Naive thymus-derived CD8-positive, alpha-beta T cell (primary cell): ENCODE measurements around the gene SYT13. TPM values are rescaled to one million over a fixed set of nuclear protein-coding genes. Genes with fewer than 3 reads are reported as not detected.

Source experiments
- ATAC-seq, 2 donors: fragments of 150-1000 bp; cut with Tn5 transposase in 1 of 2; sonication (Bioruptor Pico), chemical (Tn5 transposase) in 1 of 2; 1 replicate in 1 of 2; 2 replicates in 1 of 2; pipeline ENCODE4 v1.10.0; 2021; ENCODE audit warnings: mild to moderate bottlenecking in 2 of 2, moderate library complexity in 2 of 2
- POLR2A ChIA-PET: fragments of 350-600 bp; sonication (Branson Sonifier 250); formaldehyde crosslinking; loops from one replicate; lab custom pipeline; 2021; ENCODE audit warnings: antibody characterized with exemption; lab: Charles Lee
- DNase-seq, 10 donors: peaks; one replicate each; pipeline versions ENCODE4 v3.0.0 to v3.0.0-alpha.2; 2020 to 2022
- H3K27ac Mint-ChIP-seq, 10 donors: one replicate each; pipeline ENCODE4 v1.8.0; 2020 to 2022; ENCODE audit warnings: mild to moderate bottlenecking in 10 of 10, mixed read lengths in 10 of 10, moderate library complexity in 4 of 10, inconsistent platforms in 1 of 10
- H3K27me3 Mint-ChIP-seq, 5 donors: one replicate each; pipeline ENCODE4 v1.8.0; 2021 to 2022; ENCODE audit warnings: mixed read lengths in 5 of 5
- H3K36me3 Mint-ChIP-seq, 3 donors: one replicate each; pipeline ENCODE4 v1.8.0; 2020 to 2022; ENCODE audit warnings: mixed read lengths in 3 of 3, mild to moderate bottlenecking in 2 of 3, inconsistent platforms in 1 of 3
- H3K4me1 Mint-ChIP-seq, 4 donors: one replicate each; pipeline ENCODE4 v1.8.0; 2021 to 2022; ENCODE audit warnings: mixed read lengths in 4 of 4
- H3K4me3 Mint-ChIP-seq, 10 donors: one replicate each; pipeline ENCODE4 v1.8.0; 2020 to 2022; ENCODE audit warnings: mild to moderate bottlenecking in 10 of 10, mixed read lengths in 10 of 10, moderate library complexity in 6 of 10, inconsistent platforms in 1 of 10
- H3K9me3 Mint-ChIP-seq, 9 donors: one replicate each; pipeline ENCODE4 v1.8.0; 2020 to 2022; ENCODE audit warnings: mixed read lengths in 9 of 9, mild to moderate bottlenecking in 3 of 9, inconsistent platforms in 1 of 9, moderate library complexity in 1 of 9
- polyA plus RNA-seq, 3 donors: library from polyadenylated mRNA; unstranded; fragments of 300-500 nt; fragmentation: Illumina TruSeq; gene quantifications; one replicate each; pipeline ENCODE4 v1.2.3, GENCODE V29; 2021
- total RNA-seq, 8 experiments: library from RNA in 2 of 8; stranded (reverse) in 2 of 8; gene quantifications; one replicate each; pipeline ENCODE4 v1.2.3 and lab custom pipeline; 2021 to 2026

Gene SYT13
- total and polyA plus RNA-seq, 5 experiments from 2014 or later: not detected

DNA sequence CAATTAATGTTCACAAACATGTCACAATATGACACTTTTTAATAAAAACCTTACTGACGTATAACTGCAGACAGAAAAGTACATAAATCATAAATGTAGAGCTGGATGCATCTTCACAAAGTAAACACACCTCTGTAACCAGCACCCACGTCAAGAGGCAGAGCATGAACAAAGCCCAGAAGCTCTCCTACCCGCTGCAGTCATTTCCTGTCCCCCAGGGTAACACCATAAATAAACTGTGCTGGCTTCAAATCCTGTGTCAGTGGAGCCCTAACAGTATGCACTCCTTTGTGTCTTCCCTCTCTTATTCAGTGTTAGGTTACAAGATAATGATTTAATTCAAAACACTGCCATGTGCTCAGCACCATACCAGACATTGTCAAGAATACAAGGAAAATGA is 5.7 kb downstream of the SYT13 start:
- peak; percentile 92 for ATAC-seq
- peaks cover 0 to 13% (median 0%) of the 10 kb centered on the region in 3 donors for H3K36me3 Mint-ChIP-seq
- POLR2A ChIA-PET: no interaction called here
- H3K4me1 Mint-ChIP-seq: peaks cover 0 to 1% (median 0%) of the 10 kb centered on the region in 4 donors
- peak overlapping the region in 5 of 10 donors; percentile 7 to 77 (median 41) for H3K27ac Mint-ChIP-seq
- peaks cover 0 to 14% (median 3%) of the 10 kb centered on the region in 9 donors for H3K9me3 Mint-ChIP-seq
- DNase-seq: peak in 7 of 10 donors; percentile 4 to 68 (median 42)
- H3K27me3 Mint-ChIP-seq: peaks cover 20 to 64% (median 33%) of the 10 kb centered on the region in 5 donors
- no peak overlapping the region for H3K4me3 Mint-ChIP-seq

DNA sequence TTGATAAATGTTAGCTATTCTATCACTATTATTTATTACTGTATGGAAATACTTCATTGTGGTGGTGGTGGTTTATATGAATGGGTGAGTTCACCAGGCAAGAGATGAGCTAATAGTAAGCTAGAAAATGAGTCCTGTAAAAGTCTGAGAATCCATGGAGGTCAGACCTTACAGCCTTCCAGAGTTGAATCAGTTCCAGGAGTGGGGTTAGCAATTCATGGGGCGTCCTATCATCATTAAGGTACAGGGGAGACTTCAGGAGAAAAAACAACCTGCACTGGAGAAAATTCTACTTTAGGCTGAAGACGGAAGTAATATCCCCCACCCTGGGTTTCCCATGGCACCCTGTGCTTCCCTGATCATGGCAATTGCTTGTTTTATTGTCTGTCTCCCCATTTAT is 6.5 kb downstream of the SYT13 start:
- POLR2A ChIA-PET: no interaction called here
- Mint-ChIP-seq H3K27me3 (peaks cover 21 to 65% (median 35%) of the 10 kb centered on the region in 5 donors), H3K9me3 (peaks cover 0 to 14% (median 3%) of the 10 kb centered on the region in 9 donors), H3K36me3 (peaks cover 0 to 13% (median 0%) of the 10 kb centered on the region in 3 donors), H3K27ac (peak overlapping the region in 2 of 10 donors; percentile 39 to 60), H3K4me1 (peaks cover 0 to 1% (median 0%) of the 10 kb centered on the region in 4 donors), H3K4me3 (no peak overlapping the region)
- DNase-seq (no peak), ATAC-seq (no peak)

DNA sequence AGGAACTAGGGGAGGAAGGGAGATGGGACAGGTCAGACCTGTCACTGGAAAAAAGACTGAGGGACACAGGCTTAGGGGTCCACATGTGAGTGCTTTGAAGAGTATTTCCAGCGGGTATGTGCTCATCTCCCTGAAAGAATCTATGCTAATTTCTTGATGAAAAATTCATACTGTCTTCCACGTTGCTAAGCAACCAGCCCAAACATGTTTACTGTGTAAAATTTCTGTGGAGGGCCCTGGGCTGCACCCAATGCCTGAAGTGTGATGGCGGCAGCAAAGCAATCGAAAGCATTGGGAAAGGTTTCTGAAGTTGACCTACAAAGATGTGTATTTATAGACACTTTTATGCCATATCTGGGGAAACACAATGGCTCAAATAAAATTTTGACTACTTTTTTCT is 7.4 kb downstream of the SYT13 start:
- ATAC-seq: peak in 1 of 2 donors; percentile 33
- Mint-ChIP-seq H3K4me1 (peaks cover 0 to 1% (median 0%) of the 10 kb centered on the region in 4 donors), H3K9me3 (peaks cover 0 to 14% (median 3%) of the 10 kb centered on the region in 9 donors), H3K36me3 (peaks cover 0 to 13% (median 0%) of the 10 kb centered on the region in 3 donors), H3K27ac (no peak overlapping the region), H3K27me3 (peaks cover 17 to 62% (median 32%) of the 10 kb centered on the region in 5 donors), H3K4me3 (no peak overlapping the region)
- DNase-seq: peak in 3 of 10 donors; percentile 19 to 30 (median 21)
- POLR2A ChIA-PET: no interaction called here

DNA sequence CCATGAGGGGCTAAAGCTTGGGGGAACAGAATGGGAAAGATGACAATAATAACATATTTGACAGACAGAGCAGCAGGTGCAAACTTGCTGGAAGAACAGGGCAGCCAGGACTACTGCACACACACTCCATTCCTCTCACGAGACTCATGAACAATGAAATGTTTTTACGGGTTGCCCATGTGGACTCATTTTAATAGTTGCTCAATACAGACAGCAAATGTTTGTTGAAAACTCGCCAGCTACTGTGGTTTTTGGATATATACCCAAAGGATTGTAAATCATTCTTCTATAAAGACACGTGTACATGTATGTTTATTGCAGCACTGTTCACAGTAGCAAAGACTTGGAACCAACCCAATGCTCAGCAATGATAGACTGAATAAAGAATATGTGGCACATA is 10.3 kb downstream of the SYT13 start:
- no peak overlapping the region for H3K27ac Mint-ChIP-seq
- H3K27me3 Mint-ChIP-seq: peaks cover 20 to 63% (median 33%) of the 10 kb centered on the region in 5 donors
- POLR2A ChIA-PET: no interaction called here

DNA sequence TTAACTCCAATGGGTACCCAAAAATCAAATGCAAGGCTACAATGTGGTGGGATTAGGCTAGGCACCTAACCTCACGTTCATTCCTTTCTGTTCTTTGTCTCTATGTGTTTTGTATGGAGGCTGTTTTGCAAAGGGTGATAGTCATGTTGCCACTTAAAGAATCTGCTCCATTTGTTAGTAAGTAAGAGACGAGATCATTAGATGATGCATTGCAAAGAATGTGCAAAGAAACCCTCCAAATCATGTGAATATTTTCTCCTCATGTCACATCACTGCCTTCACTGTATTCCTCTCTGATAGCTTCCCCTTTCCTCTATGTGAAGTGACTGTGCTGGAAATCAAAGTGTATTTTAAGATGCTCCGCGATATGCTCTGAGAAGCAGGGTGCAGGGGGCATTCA is 11.9 kb downstream of the SYT13 start:
- H3K4me1 Mint-ChIP-seq: no peaks in the 10 kb centered on the region
- no peak for ATAC-seq
- H3K27ac Mint-ChIP-seq: no peak overlapping the region
- POLR2A ChIA-PET: no interaction called here
- peaks cover 0 to 7% (median 0%) of the 10 kb centered on the region in 3 donors for H3K36me3 Mint-ChIP-seq
- peaks cover 22 to 76% (median 35%) of the 10 kb centered on the region in 5 donors for H3K27me3 Mint-ChIP-seq
- DNase-seq: no peak
- peaks cover 0 to 12% (median 3%) of the 10 kb centered on the region in 9 donors for H3K9me3 Mint-ChIP-seq
- H3K4me3 Mint-ChIP-seq: no peak overlapping the region

More for the DNA sequence above, 10.3 kb downstream of the SYT13 start:
- ATAC-seq (no peak), DNase-seq (no peak)
- peaks cover 0 to 1% (median 0%) of the 10 kb centered on the region in 4 donors for H3K4me1 Mint-ChIP-seq
- peaks cover 0 to 19% (median 0%) of the 10 kb centered on the region in 3 donors for H3K36me3 Mint-ChIP-seq
- H3K4me3 Mint-ChIP-seq: no peak overlapping the region
- peaks cover 0 to 21% (median 6%) of the 10 kb centered on the region in 9 donors for H3K9me3 Mint-ChIP-seq

DNA sequence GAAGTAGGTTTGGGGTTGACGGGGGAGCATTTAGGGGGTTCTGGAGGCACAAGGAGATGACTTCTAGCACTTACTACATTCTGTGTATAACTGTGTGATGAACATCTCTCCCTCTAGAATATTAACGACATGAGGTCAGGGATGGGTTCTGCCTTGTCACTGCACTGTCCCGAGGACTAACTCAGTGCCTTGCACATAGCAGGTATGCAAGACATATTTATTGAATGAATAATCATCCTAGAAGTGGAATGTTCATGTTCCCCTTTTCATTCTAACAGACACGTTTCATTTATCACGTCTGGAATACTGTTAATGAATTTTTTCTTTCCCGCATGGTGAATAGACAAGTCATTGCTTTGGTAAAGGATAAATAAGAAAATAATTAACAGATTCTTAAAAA is 12.6 kb downstream of the SYT13 start:
- POLR2A ChIA-PET: no interaction called here

DNA sequence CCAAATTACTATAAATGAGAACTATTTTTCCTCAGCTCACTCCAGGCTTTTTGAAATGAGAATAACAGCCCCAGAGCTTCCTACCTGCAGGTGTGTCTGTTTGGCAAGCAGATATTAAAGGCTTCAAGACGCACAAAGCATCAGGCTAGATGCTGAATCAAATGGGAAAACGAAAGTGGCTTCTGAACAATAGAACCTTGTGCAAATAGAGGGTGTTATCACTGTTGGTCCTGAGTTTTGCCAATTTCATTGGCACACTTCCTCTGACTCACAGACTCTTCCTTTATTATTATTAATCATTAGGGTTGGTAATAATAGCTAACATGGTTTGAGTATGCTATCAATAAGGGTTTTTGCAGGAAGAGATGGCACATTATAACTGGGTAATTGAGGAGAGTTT is 13.4 kb downstream of the SYT13 start:
- H3K27ac Mint-ChIP-seq: no peak overlapping the region
- POLR2A ChIA-PET: no interaction called here
- peaks cover 21 to 80% (median 40%) of the 10 kb centered on the region in 5 donors for H3K27me3 Mint-ChIP-seq
- no peaks in the 10 kb centered on the region for H3K4me1 Mint-ChIP-seq
- H3K36me3 Mint-ChIP-seq: peaks cover 0 to 7% (median 0%) of the 10 kb centered on the region in 3 donors
- H3K4me3 Mint-ChIP-seq: no peak overlapping the region
- DNase-seq (no peak), ATAC-seq (no peak)
- H3K9me3 Mint-ChIP-seq: peaks cover 0 to 7% (median 2%) of the 10 kb centered on the region in 9 donors

More for the DNA sequence above, 12.6 kb downstream of the SYT13 start:
- peaks cover 0 to 7% (median 0%) of the 10 kb centered on the region in 3 donors for H3K36me3 Mint-ChIP-seq
- H3K27me3 Mint-ChIP-seq: peaks cover 22 to 80% (median 40%) of the 10 kb centered on the region in 5 donors
- no peak for ATAC-seq
- no peaks in the 10 kb centered on the region for H3K4me1 Mint-ChIP-seq
- H3K4me3 Mint-ChIP-seq: no peak overlapping the region
- no peak overlapping the region for H3K27ac Mint-ChIP-seq
- H3K9me3 Mint-ChIP-seq: peaks cover 0 to 10% (median 3%) of the 10 kb centered on the region in 9 donors
- DNase-seq: no peak

DNA sequence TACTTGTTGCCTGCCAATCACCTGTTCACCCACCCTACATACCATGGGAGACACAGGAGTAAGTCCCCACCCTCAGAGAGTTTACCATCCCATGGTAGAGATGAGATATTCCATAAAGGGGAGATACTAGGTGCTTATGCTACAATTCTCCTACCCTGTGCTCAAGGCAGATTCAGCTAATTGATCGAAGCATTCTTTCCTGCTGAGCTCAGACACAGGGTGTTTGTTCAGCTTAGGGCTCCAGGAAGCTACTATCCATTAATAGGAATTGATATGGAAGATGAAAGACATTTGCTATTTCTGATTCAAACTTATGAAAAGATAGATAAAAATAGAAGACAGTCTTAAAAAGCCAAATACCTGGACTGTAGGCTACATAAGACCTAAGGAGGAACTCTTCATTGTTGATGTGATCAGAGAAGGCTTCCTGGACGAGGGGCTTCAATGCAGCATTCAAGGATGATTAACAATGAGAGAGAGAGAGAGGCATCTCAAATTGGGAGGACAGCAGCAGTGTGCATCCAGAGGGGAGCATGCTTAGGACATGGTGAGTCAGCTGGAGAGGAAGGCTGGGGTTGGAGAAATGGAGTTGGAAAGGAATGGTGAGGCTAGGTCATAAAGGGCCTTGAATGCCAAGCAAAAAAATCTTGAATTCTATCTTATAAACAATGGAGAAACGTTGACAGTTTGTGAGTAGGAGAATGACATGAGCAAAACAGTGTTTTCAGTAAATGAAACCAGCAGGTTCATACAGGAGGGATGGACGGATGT is 15.0 kb downstream of the SYT13 start:
- DNase-seq: no peak
- Mint-ChIP-seq H3K4me1 (no peaks in the 10 kb centered on the region), H3K27me3 (peaks cover 17 to 88% (median 45%) of the 10 kb centered on the region in 5 donors), H3K4me3 (no peak overlapping the region), H3K27ac (no peak overlapping the region), H3K9me3 (peaks cover 0 to 7% (median 2%) of the 10 kb centered on the region in 9 donors), H3K36me3 (peaks cover 0 to 7% (median 0%) of the 10 kb centered on the region in 3 donors)
- POLR2A ChIA-PET: no interaction called here
- ATAC-seq: no peak

DNA sequence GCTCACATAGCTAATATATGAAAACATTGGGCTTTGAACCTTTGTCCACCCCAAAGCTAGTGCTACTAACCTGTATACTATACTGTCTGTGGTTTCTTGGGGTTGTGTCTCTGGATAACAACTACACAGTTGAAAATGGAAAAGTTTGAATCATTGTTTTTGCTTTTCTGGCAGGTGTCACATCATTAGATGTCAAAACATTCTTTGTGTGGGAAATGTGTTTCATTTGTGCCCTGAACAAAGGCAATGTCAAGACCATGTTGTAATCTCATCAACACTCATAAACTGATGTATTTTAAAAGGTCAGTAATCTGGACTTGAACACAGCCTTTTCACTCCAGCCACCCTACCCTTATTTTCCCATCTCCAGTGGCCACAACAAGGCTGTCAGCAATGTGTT is 16.5 kb downstream of the SYT13 start:
- H3K27ac Mint-ChIP-seq: no peak overlapping the region
- no peaks in the 10 kb centered on the region for H3K4me1 Mint-ChIP-seq
- POLR2A ChIA-PET: no interaction called here
- DNase-seq: no peak
- H3K27me3 Mint-ChIP-seq: peaks cover 23 to 88% (median 46%) of the 10 kb centered on the region in 5 donors
- H3K9me3 Mint-ChIP-seq: peaks cover 0 to 7% (median 2%) of the 10 kb centered on the region in 9 donors
- ATAC-seq: no peak
- H3K36me3 Mint-ChIP-seq: peaks cover 0 to 7% (median 0%) of the 10 kb centered on the region in 3 donors
- H3K4me3 Mint-ChIP-seq: no peak overlapping the region

DNA sequence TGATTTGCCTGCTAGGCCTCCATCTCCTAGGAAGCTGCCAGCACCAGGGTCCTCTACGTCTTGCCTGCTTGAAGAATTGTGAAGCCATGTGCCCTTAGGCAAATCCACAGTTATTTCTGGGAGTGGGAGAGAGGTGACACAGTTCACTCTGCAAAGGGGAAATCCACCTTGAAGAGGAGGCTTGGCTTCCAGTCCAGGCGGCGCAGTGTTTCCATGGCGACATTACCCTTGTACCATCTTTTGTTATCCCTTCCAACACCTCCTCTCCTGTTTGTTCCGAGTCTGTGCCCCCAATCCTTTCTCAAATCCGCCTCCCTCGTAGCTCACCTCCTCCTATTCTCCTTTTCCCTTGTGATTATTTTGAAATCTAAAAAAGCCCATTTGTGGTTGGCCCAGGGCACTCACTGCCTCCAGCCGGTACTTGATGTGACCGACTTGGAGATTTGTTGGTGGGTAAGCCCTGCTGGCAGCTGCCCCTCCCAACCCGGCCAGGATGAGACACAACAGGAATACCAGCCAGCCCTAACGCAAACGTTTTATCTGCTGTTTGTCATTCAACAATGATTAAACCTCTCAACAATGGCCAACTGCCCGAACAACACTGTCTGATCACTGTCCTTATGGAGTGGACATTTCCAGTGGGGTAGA is 18.4 kb downstream of the SYT13 start:
- ATAC-seq (no peak), DNase-seq (no peak)
- Mint-ChIP-seq H3K27ac (no peak overlapping the region), H3K27me3 (peaks cover 23 to 94% (median 54%) of the 10 kb centered on the region in 5 donors), H3K4me1 (no peaks in the 10 kb centered on the region), H3K36me3 (peaks cover 0 to 7% (median 0%) of the 10 kb centered on the region in 3 donors), H3K9me3 (peaks cover 0 to 7% (median 2%) of the 10 kb centered on the region in 9 donors), H3K4me3 (no peak overlapping the region)
- POLR2A ChIA-PET: no interaction called here

DNA sequence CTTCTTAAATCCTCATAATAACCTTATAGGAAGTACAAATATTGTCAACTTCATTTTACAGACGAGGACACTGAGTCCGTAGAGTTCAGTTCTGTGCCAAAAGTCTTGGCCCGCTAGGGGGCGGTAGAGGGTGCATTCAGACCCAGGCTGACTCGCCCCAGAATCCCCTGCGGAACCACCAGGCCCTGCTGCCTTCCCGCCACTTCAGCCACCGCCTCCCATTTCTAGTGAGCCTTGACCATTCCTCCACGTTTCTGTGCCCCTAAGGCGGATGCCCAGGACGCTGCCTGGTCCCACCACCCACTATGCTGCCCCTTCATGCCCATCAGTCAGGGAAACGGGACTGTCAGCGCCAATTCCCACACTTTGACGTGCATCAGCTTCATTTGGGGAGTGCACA is 19.1 kb downstream of the SYT13 start:
- peaks cover 0 to 7% (median 2%) of the 10 kb centered on the region in 9 donors for H3K9me3 Mint-ChIP-seq
- H3K27me3 Mint-ChIP-seq: peaks cover 26 to 97% (median 54%) of the 10 kb centered on the region in 5 donors
- no peak for ATAC-seq
- no peak overlapping the region for H3K4me3 Mint-ChIP-seq
- H3K36me3 Mint-ChIP-seq: peaks cover 0 to 7% (median 0%) of the 10 kb centered on the region in 3 donors
- H3K4me1 Mint-ChIP-seq: no peaks in the 10 kb centered on the region
- POLR2A ChIA-PET: no interaction called here
- DNase-seq: no peak
- H3K27ac Mint-ChIP-seq: no peak overlapping the region

DNA sequence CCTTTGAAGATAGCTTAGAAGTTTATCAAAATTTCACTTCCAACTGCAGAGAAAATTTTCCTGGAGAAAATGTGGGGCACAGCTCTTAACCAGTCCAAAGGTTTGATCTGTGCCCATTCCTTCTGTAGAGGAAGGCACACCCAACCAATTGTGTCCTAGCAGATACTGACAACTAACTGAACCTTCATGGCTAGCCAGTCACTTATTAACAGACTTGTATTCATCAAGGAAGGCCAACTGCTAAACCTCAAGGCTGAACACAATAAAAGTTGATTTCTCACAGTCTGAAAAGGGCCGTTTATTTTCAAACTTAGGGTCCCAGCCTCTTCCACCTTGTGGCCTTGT is 19.5 kb downstream of the SYT13 start:
- ATAC-seq: no peak
- POLR2A ChIA-PET: no interaction called here
- H3K9me3 Mint-ChIP-seq: peaks cover 0 to 7% (median 2%) of the 10 kb centered on the region in 9 donors
- no peak overlapping the region for H3K27ac Mint-ChIP-seq
- H3K36me3 Mint-ChIP-seq: peaks cover 0 to 6% (median 0%) of the 10 kb centered on the region in 3 donors
- no peak overlapping the region for H3K4me3 Mint-ChIP-seq
- DNase-seq: no peak
- peaks cover 27 to 98% (median 53%) of the 10 kb centered on the region in 5 donors for H3K27me3 Mint-ChIP-seq
- H3K4me1 Mint-ChIP-seq: no peaks in the 10 kb centered on the region
